Endothelial cell of umbilical vein (primary cell): ENCODE measurements around the gene PLEKHF1. TPM values are rescaled to one million over a fixed set of nuclear protein-coding genes. Genes with fewer than 3 reads are reported as not detected.

Source experiments
- BruUV-seq: library from RNA; stranded (reverse); fragments of 400-500 nt; replicated peaks from 2 replicates; lab custom pipeline; 2021; lab: Mats Ljungman, UMichigan
- CTCF ChIA-PET: fragments of 300-600, 350-600 bp; sonication (Branson Sonifier 250); formaldehyde crosslinking; loops from one replicate; lab custom pipeline; 2021; ENCODE audit warnings: antibody characterized with exemption, inconsistent platforms; lab: Charles Lee
- POLR2A ChIA-PET: fragments of 300-600, 350-600 bp; sonication (Branson Sonifier 250); formaldehyde crosslinking; loops from one replicate; lab custom pipeline; 2021; ENCODE audit warnings: antibody characterized with exemption, inconsistent platforms; lab: Charles Lee
- DNase-seq: peaks from one replicate; pipeline ENCODE4 v3.0.0-alpha.2; 2011; ENCODE audit warnings: low read depth, low spot score
- FAIRE-seq: peaks from 2 replicates; lab custom pipeline; 2011; peaks lifted over from hg19 to GRCh38; lab: Jason Lieb, UNC
- H2AFZ ChIP-seq: 2 replicates; pipeline ENCODE4 v1.6.0; 2012; ENCODE audit warnings: low read depth, low read length, control low read depth, inconsistent platforms
- H3K27ac ChIP-seq: 2 replicates; pipeline ENCODE4 v1.5.1; 2011; ENCODE audit warnings: low read depth, mild to moderate bottlenecking, control low read depth, low read length, moderate library complexity; ENCODE audit not compliant: insufficient read depth
- H3K27me3 ChIP-seq, 2 experiments: 2 replicates each; pipeline versions ENCODE4 v1.6.0 to v1.6.1; 2011; ENCODE audit warnings: low read length in 2 of 2, mixed read lengths in 1 of 2; ENCODE audit not compliant: control insufficient read depth in 2 of 2, insufficient read depth in 2 of 2
- H3K36me3 ChIP-seq, 2 experiments: 2 replicates in 1 of 2; 3 replicates in 1 of 2; pipeline ENCODE4 v1.5.1; 2011; ENCODE audit warnings: low read length in 2 of 2, mild to moderate bottlenecking in 1 of 2, moderate library complexity in 1 of 2; ENCODE audit not compliant: control insufficient read depth in 2 of 2, insufficient read depth in 2 of 2; ENCODE audit errors: extremely low read depth in 1 of 2
- H3K4me1 ChIP-seq: 3 replicates; pipeline ENCODE4 v1.5.1; 2011; ENCODE audit warnings: mild to moderate bottlenecking, low read length; ENCODE audit not compliant: control insufficient read depth, insufficient read depth; ENCODE audit errors: extremely low read depth
- H3K4me2 ChIP-seq: 2 replicates; pipeline ENCODE4 v1.6.1; 2011; ENCODE audit warnings: low read length, control low read depth, mixed read lengths; ENCODE audit not compliant: insufficient read depth
- H3K4me3 ChIP-seq, 3 experiments: fragments of 200-600 bp in 1 of 3; sonication (generic), shearing (Covaris generic) in 1 of 3; replicated peaks in 1 of 3; 2 replicates each; pipeline ENCODE4 v1.5.1; 2011 to 2016; ENCODE audit warnings: control low read depth in 3 of 3, low read length in 3 of 3, mild to moderate bottlenecking in 2 of 3, inconsistent platforms in 1 of 3, low read depth in 1 of 3, moderate library complexity in 1 of 3; ENCODE audit not compliant: insufficient read depth in 1 of 3
- H3K79me2 ChIP-seq: 2 replicates; pipeline ENCODE4 v1.6.0; 2012; ENCODE audit warnings: low read length, inconsistent platforms; ENCODE audit not compliant: control insufficient read depth, insufficient read depth
- H3K9ac ChIP-seq: replicated peaks from 2 replicates; pipeline ENCODE3; 2011; ENCODE audit warnings: low read length, control low read depth; ENCODE audit not compliant: insufficient read depth; ENCODE audit errors: extremely low read depth
- H3K9me1 ChIP-seq: replicated peaks from 3 replicates; pipeline ENCODE4 v1.6.0; 2011; ENCODE audit warnings: mild to moderate bottlenecking, low read length; ENCODE audit not compliant: control insufficient read depth, insufficient read depth; ENCODE audit errors: extremely low read depth
- H3K9me3 ChIP-seq: replicated peaks from 2 replicates; pipeline ENCODE4 v1.5.1; 2012; ENCODE audit warnings: low read length, inconsistent platforms; ENCODE audit not compliant: control insufficient read depth, insufficient read depth
- H4K20me1 ChIP-seq: replicated peaks from 2 replicates; pipeline ENCODE3; 2011; ENCODE audit warnings: mild to moderate bottlenecking, low read length; ENCODE audit not compliant: control insufficient read depth, insufficient read depth; ENCODE audit errors: extremely low read depth
- EZH2 ChIP-seq: IDR thresholded peaks from 2 replicates; pipeline ENCODE4 v1.6.1; 2012; ENCODE audit warnings: borderline replicate concordance, low read depth, mild to moderate bottlenecking, moderate library complexity, low read length, inconsistent platforms; ENCODE audit not compliant: severe bottlenecking
- FOS ChIP-seq: IDR thresholded peaks from 2 replicates; pipeline ENCODE4 v1.6.1; 2011; ENCODE audit warnings: mild to moderate bottlenecking, low read length, moderate library complexity, borderline replicate concordance; ENCODE audit not compliant: insufficient read depth
- GATA2 ChIP-seq: IDR thresholded peaks from 2 replicates; pipeline ENCODE4 v1.7.0; 2011; ENCODE audit warnings: low read depth, mild to moderate bottlenecking, moderate library complexity, mixed read lengths, low read length; ENCODE audit not compliant: insufficient read length, insufficient read depth
- JUN ChIP-seq: IDR thresholded peaks from 2 replicates; pipeline ENCODE4 v1.6.1; 2011; ENCODE audit warnings: borderline replicate concordance, low read depth; ENCODE audit not compliant: insufficient read length, insufficient read depth
- MYC ChIP-seq: IDR thresholded peaks from one replicate; pipeline ENCODE4 v1.6.1; 2011; ENCODE audit warnings: mild to moderate bottlenecking, low read depth, low read length
- POLR2A ChIP-seq: IDR thresholded peaks from 2 replicates; pipeline ENCODE4 v1.6.1; 2012; ENCODE audit warnings: low read depth, mild to moderate bottlenecking, control low read depth, low read length
- POLR2AphosphoS5 ChIP-seq: IDR thresholded peaks from 2 replicates; pipeline ENCODE4 v1.6.1; 2012; ENCODE audit warnings: low read depth, mild to moderate bottlenecking, control low read depth, low read length, moderate library complexity; ENCODE audit not compliant: insufficient read depth
- dilution Hi-C: fragments of 300-500 bp; cut with MboI; formaldehyde crosslinking; loops from one replicate; pipeline ENCODE4 v1.15.0; 2019; ENCODE audit warnings: low sequenced_read_pairs; ENCODE audit not compliant: extremely low pct_ligation_motif_present
- intact Hi-C: fragments of 100-400 bp; cut with micrococcal nuclease; formaldehyde crosslinking; loops from one replicate; pipeline ENCODE4 v1.10.0; 2022
- polyA plus RNA-seq, 4 experiments: library from polyadenylated mRNA; depleted of rRNA in 3 of 4; stranded (reverse) in 3 of 4; unstranded in 1 of 4; fragments of >200 nt; gene quantifications; 2 replicates each; pipeline versions ENCODE4 v1.2.1 to v1.2.3, GENCODE V29; 2011 to 2012; ENCODE audit warnings: missing spikeins in 1 of 4
- total RNA-seq: library from RNA; stranded (reverse); gene quantifications from 2 replicates; pipeline ENCODE4 v1.2.3, GENCODE V29; 2021
- TF ChIP-seq, protein P1 (sequence below): IDR thresholded peaks from 2 replicates; pipeline ENCODE4 v1.6.1; 2011; ENCODE audit not compliant: insufficient read depth, insufficient read length
- TF ChIP-seq, protein P2 (sequence below), 2 donors: IDR thresholded peaks; 1 replicate in 1 of 2; 2 replicates in 1 of 2; pipeline ENCODE4 v1.5.1; 2011; ENCODE audit warnings: low read length in 2 of 2, mild to moderate bottlenecking in 2 of 2, moderate library complexity in 2 of 2, control low read depth in 1 of 2, inconsistent platforms in 1 of 2, low read depth in 1 of 2; ENCODE audit not compliant: insufficient read depth in 1 of 2; ENCODE audit errors: extremely low read depth in 1 of 2

Gene PLEKHF1
- total and polyA plus RNA-seq, 2 donors (not counting 3 experiments of a cell fraction or from before 2014, with no cell fraction given): 5.5 TPM

DNA sequence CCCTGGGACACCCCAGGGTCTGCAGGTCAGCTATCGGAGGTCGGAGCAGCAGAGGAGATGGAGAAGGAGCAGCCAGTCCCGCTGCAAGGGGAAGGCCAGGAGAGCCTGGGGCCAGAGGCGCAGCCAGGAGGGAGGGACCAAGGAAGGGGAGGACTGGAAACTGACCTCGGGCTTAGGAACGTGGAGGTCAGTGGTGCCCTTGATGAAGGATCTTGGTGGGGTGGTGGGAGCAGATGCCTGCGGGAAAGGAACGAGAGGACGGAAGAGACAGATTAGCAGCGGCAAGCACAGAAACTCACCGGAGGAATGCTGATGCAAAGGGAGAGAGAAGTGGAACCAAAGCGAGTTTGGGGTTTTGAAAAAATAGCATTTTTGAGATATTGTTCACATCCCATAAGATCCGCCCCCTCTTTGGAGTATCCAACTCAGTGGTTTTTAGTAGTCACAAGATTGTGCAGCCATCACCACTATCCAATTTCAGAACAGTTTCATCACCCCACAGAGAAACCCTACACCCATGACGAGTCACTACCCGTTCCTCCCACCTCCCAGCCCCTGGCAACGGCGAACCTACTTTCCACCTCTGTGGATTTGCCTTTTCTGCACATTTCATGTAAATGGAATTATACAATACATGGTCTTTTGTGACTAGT, 22.1 kb downstream of the PLEKHF1 start:
- no peaks in the 10 kb centered on the region for H3K9me1 ChIP-seq
- H3K79me2 ChIP-seq: no peaks in the 10 kb centered on the region
- TF ChIP-seq, protein P1, sequence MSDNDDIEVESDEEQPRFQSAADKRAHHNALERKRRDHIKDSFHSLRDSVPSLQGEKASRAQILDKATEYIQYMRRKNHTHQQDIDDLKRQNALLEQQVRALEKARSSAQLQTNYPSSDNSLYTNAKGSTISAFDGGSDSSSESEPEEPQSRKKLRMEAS: no peak
- TF ChIP-seq POLR2AphosphoS5: no peak
- TF ChIP-seq, protein P2, sequence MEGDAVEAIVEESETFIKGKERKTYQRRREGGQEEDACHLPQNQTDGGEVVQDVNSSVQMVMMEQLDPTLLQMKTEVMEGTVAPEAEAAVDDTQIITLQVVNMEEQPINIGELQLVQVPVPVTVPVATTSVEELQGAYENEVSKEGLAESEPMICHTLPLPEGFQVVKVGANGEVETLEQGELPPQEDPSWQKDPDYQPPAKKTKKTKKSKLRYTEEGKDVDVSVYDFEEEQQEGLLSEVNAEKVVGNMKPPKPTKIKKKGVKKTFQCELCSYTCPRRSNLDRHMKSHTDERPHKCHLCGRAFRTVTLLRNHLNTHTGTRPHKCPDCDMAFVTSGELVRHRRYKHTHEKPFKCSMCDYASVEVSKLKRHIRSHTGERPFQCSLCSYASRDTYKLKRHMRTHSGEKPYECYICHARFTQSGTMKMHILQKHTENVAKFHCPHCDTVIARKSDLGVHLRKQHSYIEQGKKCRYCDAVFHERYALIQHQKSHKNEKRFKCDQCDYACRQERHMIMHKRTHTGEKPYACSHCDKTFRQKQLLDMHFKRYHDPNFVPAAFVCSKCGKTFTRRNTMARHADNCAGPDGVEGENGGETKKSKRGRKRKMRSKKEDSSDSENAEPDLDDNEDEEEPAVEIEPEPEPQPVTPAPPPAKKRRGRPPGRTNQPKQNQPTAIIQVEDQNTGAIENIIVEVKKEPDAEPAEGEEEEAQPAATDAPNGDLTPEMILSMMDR (IDR thresholded peaks at IDR 0.05; ENCODE audit: extremely low read depth in 1 of 2, insufficient read depth in 1 of 2, low read depth in 1 of 2, low read length in 2 of 2): no peak
- no peak for TF ChIP-seq POLR2A
- no peak for TF ChIP-seq FOS
- no peak for TF ChIP-seq GATA2
- no peak for TF ChIP-seq EZH2
- no peak for TF ChIP-seq MYC
- no peak for TF ChIP-seq JUN
- no peaks in the 10 kb centered on the region for H3K4me1 ChIP-seq
- DNase-seq (no peak), FAIRE-seq (no peak)
- intact Hi-C loops: no loop called here
- H2AFZ ChIP-seq: no peak overlapping the region
- ChIA-PET POLR2A (no interaction called here), CTCF (interaction anchor here (2.4 kb wide), 1 partner anchor 77 kb away, joined by 7 read pairs; no protein-coding TSS in a partner anchor)
- no peak overlapping the region for H3K4me3 ChIP-seq
- H3K36me3 ChIP-seq: no peaks in the 10 kb centered on the region
- BruUV-seq: no TSS peak
- H3K4me2 ChIP-seq: no peak overlapping the region
- no peaks in the 10 kb centered on the region for H4K20me1 ChIP-seq
- no peaks in the 10 kb centered on the region for H3K27me3 ChIP-seq
- H3K27ac ChIP-seq: no peak overlapping the region
- H3K9me3 ChIP-seq: no peaks in the 10 kb centered on the region
- dilution Hi-C loops: no loop called here
- no peak overlapping the region for H3K9ac ChIP-seq
